Inflammatory macrophage (primary cell): ENCODE measurements around the gene CFAP43.

Experiments
- DNase-seq, 2 donors: peaks; one replicate each; pipeline ENCODE4 v3.0.0-alpha.2; 2020 to 2022

The CFAP43 gene

DNA sequence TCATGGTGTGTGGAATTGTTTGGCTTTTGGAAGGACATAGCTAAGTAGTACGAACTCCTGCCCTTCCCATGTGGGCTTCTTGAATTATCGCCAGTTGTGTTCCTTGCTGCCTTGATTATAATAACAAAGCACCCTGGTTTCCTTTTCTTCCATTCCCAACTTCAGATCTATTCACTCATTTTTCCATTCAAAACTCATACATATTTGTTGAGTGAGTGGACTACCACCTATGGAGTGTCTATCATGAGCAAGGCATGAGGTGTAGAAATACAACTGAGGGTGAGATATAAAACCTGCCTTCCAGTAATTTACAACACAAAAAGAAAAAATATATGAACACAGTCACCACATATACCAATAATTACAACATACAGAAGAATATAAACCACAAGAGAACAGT is 141.6 kb downstream of the CFAP43 start:
- no peak for DNase-seq

DNA sequence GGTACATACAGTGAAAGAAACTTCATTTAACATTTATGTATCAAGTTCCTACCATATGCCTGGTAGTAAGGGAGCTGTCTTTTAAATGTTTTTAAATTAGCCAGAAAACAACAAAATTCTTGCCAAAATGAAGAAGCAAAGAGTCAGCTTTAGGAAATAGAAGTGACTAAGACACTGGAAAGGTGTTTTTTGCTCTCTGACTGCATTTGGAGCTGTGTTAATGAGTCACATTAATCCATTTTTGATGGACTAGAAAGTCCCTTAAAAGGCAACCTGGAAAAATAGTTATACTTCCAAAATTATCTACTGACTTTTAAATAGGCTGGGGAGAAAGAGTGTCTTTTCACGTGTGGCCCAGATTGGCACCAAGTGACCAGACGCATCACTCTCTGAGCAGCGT is 142.5 kb downstream of the CFAP43 start:
- no peak for DNase-seq

DNA sequence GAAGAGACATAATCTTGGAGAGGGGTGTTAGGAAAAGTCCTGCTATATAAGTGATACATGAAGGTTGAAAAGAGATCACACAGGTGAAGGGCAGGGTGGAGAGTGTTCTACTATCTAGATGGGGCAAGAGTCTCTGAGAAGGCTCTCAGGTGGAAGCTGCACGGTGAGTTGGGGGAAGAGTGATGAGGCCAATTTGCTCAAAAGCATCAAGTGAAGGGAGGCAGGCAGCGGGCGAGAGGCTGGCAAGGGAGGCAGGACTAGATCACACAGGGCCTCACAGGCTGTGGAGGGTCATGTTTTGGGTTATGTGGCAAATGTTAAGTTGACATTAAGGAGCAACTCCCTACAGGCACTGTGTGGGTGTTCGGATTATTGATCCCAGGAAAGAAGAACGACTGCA is 143.9 kb downstream of the CFAP43 start:
- no peak for DNase-seq

DNA sequence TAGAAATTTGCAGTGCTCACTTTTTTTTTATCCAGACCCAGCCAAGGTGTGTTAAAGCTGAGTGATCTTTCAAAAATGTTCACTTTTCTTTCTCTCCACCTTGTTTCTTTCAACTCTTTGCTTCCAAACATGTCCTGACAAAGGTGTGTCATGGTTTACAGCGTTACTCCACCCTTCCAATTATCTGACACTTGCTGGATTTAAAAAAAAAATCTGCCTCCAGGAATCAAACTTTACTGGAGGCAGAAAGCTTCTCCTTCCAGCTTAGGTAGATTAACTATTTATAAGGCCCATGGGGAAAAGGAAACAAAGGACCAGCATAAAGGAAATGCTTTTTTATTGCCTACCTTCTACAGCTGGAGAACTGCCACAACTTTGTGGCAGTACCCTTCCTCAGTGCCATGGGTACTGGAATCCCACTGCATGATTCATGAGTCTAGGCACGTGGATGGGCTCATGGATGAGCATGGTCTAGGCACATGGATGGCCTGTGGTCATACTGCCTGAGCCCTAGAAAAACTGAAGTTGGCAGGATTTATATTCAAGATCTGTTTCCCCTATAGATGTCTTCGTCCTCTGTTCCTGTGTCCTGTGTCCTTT is 146.3 kb downstream of the CFAP43 start, which contains the start of gene COL17A1:
COL17A1 (minus strand) TSS at position 80 of the 600 bp plus-strand sequence. CDS start 5,207 bp downstream, outside the sequence.
- DNase-seq: no peak

DNA sequence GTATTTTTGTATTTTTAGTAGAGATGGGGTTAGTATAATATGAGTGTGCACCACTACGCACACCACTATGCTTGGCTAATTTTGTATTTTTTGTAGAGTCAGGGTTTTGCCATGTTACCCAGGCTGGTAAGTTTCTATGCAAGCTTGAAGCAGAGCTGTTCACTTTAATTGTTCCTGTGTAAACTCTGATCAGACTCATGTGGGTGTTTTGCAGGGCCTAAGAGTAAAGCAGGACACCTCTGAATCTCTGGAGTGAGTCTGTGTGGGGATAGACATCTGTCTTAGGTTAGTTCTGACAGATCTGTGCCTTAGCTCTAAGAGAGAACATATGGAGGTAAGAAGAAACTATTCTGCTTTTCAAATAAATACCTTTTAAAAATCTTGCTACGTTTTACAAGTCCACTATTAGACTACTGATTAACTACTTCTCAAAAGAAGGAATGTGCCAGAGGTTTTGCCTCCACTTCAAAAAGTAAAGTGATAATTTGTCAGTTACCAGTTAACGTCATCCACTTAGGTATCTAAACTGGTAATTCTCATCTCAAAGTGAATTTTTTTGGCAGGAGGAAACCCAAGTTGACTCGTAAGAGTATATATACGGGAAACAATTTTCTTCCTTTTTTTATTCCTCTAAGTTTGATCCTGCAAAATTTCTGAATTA is 147.6 kb downstream of the CFAP43 start:
- DNase-seq: no peak

DNA sequence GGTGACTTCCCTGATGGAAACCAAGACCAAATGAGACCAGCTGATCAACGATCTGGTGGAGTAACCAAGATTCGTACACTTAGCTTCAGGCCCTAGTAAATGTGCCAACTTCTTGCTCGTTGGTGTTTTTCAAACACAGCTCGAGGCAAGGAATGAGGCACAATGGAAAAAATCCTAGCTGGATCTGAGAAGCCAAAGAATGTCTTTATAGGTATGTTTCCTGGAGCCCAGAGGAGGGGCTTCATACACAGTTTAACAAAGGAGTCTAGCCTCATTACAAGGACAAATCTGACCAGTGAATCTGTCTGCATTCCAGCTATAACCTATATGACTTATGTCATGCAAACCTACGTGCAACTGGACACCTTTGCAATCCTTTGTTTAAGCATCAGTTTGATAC is 150.2 kb downstream of the CFAP43 start:
- no peak for DNase-seq

DNA sequence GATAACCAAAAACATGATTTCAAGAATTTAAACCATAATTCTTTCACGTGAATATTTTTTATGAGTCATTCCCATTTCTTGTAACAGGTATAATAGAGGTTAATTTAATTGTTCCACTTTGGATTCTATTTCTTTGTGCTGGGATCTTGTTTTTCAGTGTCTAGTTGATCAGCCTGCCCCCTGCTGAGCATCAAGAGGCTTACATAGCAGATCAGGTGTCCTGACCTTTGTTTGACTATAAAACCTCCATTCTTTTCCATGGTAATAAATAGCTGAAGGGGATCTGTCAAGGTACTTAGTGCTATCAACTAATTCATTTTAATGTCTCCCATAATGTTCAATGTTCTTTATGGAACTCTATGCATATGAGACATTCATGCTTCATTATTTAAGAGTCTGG is 151.4 kb downstream of the CFAP43 start:
- DNase-seq: peak in 1 of 2 donors; percentile 7
